AG04450 (cell line): Measurements from ENCODE around the gene AURKA. TPM values are rescaled to one million over a fixed set of nuclear protein-coding genes. Genes with fewer than 3 reads are reported as not detected.
A peak's percentile ranks its signal among the peaks of the same experiment; 100 is the strongest.

Experiments used
- CTCF ChIA-PET: fragments of 300-600, 350-600 bp; formaldehyde crosslinking; extraction: SDS; loops from one replicate; lab custom pipeline; 2022; ENCODE audit warnings: antibody characterized with exemption, inconsistent platforms; lab: Charles Lee
- POLR2A ChIA-PET: fragments of 350-600 bp; formaldehyde crosslinking; extraction: SDS; loops from one replicate; lab custom pipeline; 2021; ENCODE audit warnings: antibody characterized with exemption, inconsistent platforms; lab: Yijun Ruan, JAX
- DNase-seq: peaks from one replicate; pipeline ENCODE4 v3.0.0-alpha.2; 2011; ENCODE audit warnings: low read depth, low spot score
- H3K27ac ChIP-seq: one replicate; pipeline ENCODE4 v1.5.1; 2012; ENCODE audit warnings: low read depth, low read length, control low read depth
- H3K27me3 ChIP-seq: one replicate; pipeline ENCODE4 v1.6.0; 2012; ENCODE audit warnings: low read length; ENCODE audit not compliant: control insufficient read depth, insufficient read depth
- H3K4me3 ChIP-seq: 2 replicates; pipeline ENCODE4 v1.5.1; 2011; ENCODE audit warnings: mild to moderate bottlenecking, low read depth, low read length, control low read depth
- H3K9me3 ChIP-seq: 2 replicates; pipeline ENCODE4 v1.5.1; 2012; ENCODE audit warnings: low read length; ENCODE audit not compliant: control insufficient read depth, insufficient read depth
- polyA plus RNA-seq: library from polyadenylated mRNA; depleted of rRNA; stranded (reverse); fragments of >200 nt; gene quantifications from 2 replicates; pipeline ENCODE4 v1.2.3, GENCODE V29; 2011
- TF ChIP-seq, protein P1 (sequence below): IDR thresholded peaks from 2 replicates; pipeline ENCODE4 v1.5.1; 2011; ENCODE audit warnings: low read depth, low read length, control low read depth, inconsistent platforms

Gene AURKA
- polyA plus RNA-seq, 1 experiment = 31.0 TPM

DNA sequence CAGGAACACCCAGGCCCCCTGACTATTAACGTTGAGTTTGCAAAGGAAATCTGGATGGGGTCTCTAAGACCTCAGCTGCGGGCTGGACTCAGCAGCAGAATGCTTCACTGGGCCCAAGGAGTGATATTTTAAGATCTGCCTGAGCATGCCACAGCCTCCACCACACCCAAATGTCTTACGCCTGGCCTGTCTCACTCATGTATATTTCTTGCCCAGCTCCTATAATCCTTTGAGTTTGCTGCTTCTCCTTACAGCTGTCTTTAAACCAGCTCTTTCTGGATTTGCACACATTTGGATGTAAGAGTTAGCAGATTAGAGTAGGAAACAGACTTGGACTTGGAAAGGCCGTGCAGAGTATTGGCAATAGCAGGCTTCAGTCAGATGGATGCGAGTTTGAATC is 36.4 kb upstream of the AURKA start:
- CTCF ChIA-PET = interaction anchor here (2.3 kb wide), 1 partner anchor 10 kb away, joined by 5 read pairs; no protein-coding TSS in a partner anchor
- DNase-seq = no peak
- POLR2A ChIA-PET = interaction anchor here (1.0 to 4.6 kb wide), 5 partner anchors 9 to 16 kb away, joined by 3 to 52 read pairs (median 4); partner anchors contain the start of gene CASS4
- Histone ChIP-seq H3K4me3 (no peak overlapping the region), H3K27me3 (no peaks in the 10 kb centered on the region), H3K9me3 (no peaks in the 10 kb centered on the region), H3K27ac (peak overlapping the region; percentile 91)
- TF ChIP-seq, protein P1, sequence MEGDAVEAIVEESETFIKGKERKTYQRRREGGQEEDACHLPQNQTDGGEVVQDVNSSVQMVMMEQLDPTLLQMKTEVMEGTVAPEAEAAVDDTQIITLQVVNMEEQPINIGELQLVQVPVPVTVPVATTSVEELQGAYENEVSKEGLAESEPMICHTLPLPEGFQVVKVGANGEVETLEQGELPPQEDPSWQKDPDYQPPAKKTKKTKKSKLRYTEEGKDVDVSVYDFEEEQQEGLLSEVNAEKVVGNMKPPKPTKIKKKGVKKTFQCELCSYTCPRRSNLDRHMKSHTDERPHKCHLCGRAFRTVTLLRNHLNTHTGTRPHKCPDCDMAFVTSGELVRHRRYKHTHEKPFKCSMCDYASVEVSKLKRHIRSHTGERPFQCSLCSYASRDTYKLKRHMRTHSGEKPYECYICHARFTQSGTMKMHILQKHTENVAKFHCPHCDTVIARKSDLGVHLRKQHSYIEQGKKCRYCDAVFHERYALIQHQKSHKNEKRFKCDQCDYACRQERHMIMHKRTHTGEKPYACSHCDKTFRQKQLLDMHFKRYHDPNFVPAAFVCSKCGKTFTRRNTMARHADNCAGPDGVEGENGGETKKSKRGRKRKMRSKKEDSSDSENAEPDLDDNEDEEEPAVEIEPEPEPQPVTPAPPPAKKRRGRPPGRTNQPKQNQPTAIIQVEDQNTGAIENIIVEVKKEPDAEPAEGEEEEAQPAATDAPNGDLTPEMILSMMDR = no peak

DNA sequence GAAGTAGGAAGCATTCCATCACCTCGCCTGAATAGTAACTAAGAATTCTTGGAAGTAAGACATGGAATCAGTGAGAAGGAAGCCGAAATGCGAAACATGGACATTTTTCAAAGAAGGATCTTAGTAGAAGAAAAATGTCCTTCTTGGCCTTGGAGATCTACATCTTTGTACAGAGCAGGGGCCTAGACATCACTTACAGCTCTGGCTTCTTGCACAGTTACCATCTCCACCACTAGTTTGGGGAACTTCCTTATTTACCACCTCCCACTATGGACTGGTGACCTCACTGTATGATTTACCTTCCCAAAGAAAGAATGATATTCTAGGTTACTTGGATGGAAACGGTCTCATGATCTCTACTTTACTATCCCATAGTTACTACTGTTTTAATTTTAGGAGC is 35.8 kb upstream of the AURKA start:
- POLR2A ChIA-PET = interaction anchor here (1.3 to 4.6 kb wide), 3 partner anchors 9 to 16 kb away, joined by 4 to 52 read pairs (median 4); no protein-coding TSS in a partner anchor
- Histone ChIP-seq H3K27me3 (no peaks in the 10 kb centered on the region), H3K4me3 (no peak overlapping the region), H3K27ac (peak overlapping the region; percentile 91), H3K9me3 (no peaks in the 10 kb centered on the region)
- CTCF ChIA-PET = interaction anchor here (2.3 kb wide), 1 partner anchor 9 kb away, joined by 5 read pairs; no protein-coding TSS in a partner anchor
- no peak for DNase-seq
- TF ChIP-seq, protein P1 = no peak

- TF ChIP-seq, protein P1 = no peak
- CTCF ChIA-PET = interaction anchor here (1.5 to 2.3 kb wide), 2 partner anchors 8 to 13 kb away, joined by 3 to 5 read pairs; no protein-coding TSS in a partner anchor
- no peak overlapping the region for H3K27ac ChIP-seq
These were observed 34.9 kb upstream of the AURKA start for GRCh38 chr20:56426926-56427325.

GRCh38 chr20:56426026-56426425 is 34.0 kb upstream of the AURKA start:
- CTCF ChIA-PET = interaction anchor here (1.5 kb wide), 1 partner anchor 12 kb away, joined by 3 read pairs; no protein-coding TSS in a partner anchor
- Histone ChIP-seq H3K27me3 (no peaks in the 10 kb centered on the region), H3K4me3 (no peak overlapping the region), H3K9me3 (no peaks in the 10 kb centered on the region), H3K27ac (no peak overlapping the region)
- DNase-seq = no peak
- POLR2A ChIA-PET = interaction anchor here (1.2 kb wide), 1 partner anchor 14 kb away, joined by 5 read pairs; the partner anchor contains the start of gene CASS4
- TF ChIP-seq, protein P1 = no peak

More at GRCh38 chr20:56426926-56427325, 34.9 kb upstream of the AURKA start:
- no peak overlapping the region for H3K4me3 ChIP-seq
- DNase-seq = no peak
- POLR2A ChIA-PET = interaction anchor here (1.2 kb wide), 1 partner anchor 15 kb away, joined by 5 read pairs; the partner anchor contains the start of gene CASS4
- no peaks in the 10 kb centered on the region for H3K9me3 ChIP-seq
- no peaks in the 10 kb centered on the region for H3K27me3 ChIP-seq

- TF ChIP-seq, protein P1 = no peak
- H3K27me3 ChIP-seq = no peaks in the 10 kb centered on the region
- POLR2A ChIA-PET = interaction anchor here (1.0 kb wide), 1 partner anchor 9 kb away, joined by 4 read pairs; no protein-coding TSS in a partner anchor
- CTCF ChIA-PET = no interaction called here
- no peak overlapping the region for H3K4me3 ChIP-seq
- H3K27ac ChIP-seq = no peak overlapping the region
- DNase-seq = no peak
- no peaks in the 10 kb centered on the region for H3K9me3 ChIP-seq
These were observed 32.9 kb upstream of the AURKA start for GRCh38 chr20:56424931-56425330.
